ENCODE results near the gene POTEI.
"Not testable (repeated sequence)": the region's sequence is repeated elsewhere in the genome, so short reads cannot be mapped to it uniquely, and the experiment has no call there.

The POTEI gene

GRCh38 chr2:130509228-130509627, at the start of gene POTEI:
Gene POTEI, minus strand, starts transcription at chr2:130509328. Its CDS starts 93 bp downstream, at chr2:130509235.
- not testable (repeated sequence) for H3K4me3 ChIP-seq (ENCODE audit: low read depth, low read length)

- not testable (repeated sequence) for H3K4me3 ChIP-seq (ENCODE audit: low read depth, low read length)
Observed at GRCh38 chr2:130556441-130556840, 47.3 kb upstream of the POTEI start.

GRCh38 chr2:130554178-130554577, 45.0 kb upstream of the POTEI start:
- not testable (repeated sequence) for H3K4me3 ChIP-seq (ENCODE audit: low read depth, low read length)

GRCh38 chr2:130549475-130549874, 40.3 kb upstream of the POTEI start:
- H3K4me3 ChIP-seq (ENCODE audit: low read depth, low read length): not testable (repeated sequence)

GRCh38 chr2:130548418-130548817, 39.3 kb upstream of the POTEI start:
- not testable (repeated sequence) for H3K4me3 ChIP-seq (ENCODE audit: low read depth, low read length)

GRCh38 chr2:130544978-130545377, 35.9 kb upstream of the POTEI start:
- H3K4me3 ChIP-seq (ENCODE audit: low read depth, low read length): not testable (repeated sequence)

- not testable (repeated sequence) for H3K4me3 ChIP-seq (ENCODE audit: low read depth, low read length)
Observed at GRCh38 chr2:130543785-130544528, 34.8 kb upstream of the POTEI start.

- H3K4me3 ChIP-seq (ENCODE audit: low read depth, low read length): not testable (repeated sequence)
Observed at GRCh38 chr2:130542789-130543188, 33.7 kb upstream of the POTEI start.

- not testable (repeated sequence) for H3K4me3 ChIP-seq (ENCODE audit: low read depth, low read length)
Observed at GRCh38 chr2:130538271-130538670, 29.1 kb upstream of the POTEI start.

- not testable (repeated sequence) for H3K4me3 ChIP-seq (ENCODE audit: low read depth, low read length)
Observed at GRCh38 chr2:130536654-130537053, 27.5 kb upstream of the POTEI start.

- not testable (repeated sequence) for H3K4me3 ChIP-seq (ENCODE audit: low read depth, low read length)
Observed at GRCh38 chr2:130531672-130532071, 22.5 kb upstream of the POTEI start.

- not testable (repeated sequence) for H3K4me3 ChIP-seq (ENCODE audit: low read depth, low read length)
Observed at GRCh38 chr2:130531225-130531624, 22.1 kb upstream of the POTEI start.

- not testable (repeated sequence) for H3K4me3 ChIP-seq (ENCODE audit: low read depth, low read length)
Observed at GRCh38 chr2:130530212-130530611, 21.1 kb upstream of the POTEI start.

- H3K4me3 ChIP-seq (ENCODE audit: low read depth, low read length): not testable (repeated sequence)
Observed at GRCh38 chr2:130529545-130529944, 20.4 kb upstream of the POTEI start.

GRCh38 chr2:130527365-130527967, 18.3 kb upstream of the POTEI start:
- H3K4me3 ChIP-seq (ENCODE audit: low read depth, low read length): not testable (repeated sequence)

- not testable (repeated sequence) for H3K4me3 ChIP-seq (ENCODE audit: low read depth, low read length)
Observed at GRCh38 chr2:130522390-130522789, 13.3 kb upstream of the POTEI start.

- H3K4me3 ChIP-seq (ENCODE audit: low read depth, low read length): not testable (repeated sequence)
Observed at GRCh38 chr2:130520992-130521391, 11.9 kb upstream of the POTEI start, which contains the start of gene CFC1B. Gene CFC1B, plus strand, starts transcription at chr2:130521222. Its CDS starts 263 bp downstream, at chr2:130521485.

- H3K4me3 ChIP-seq (ENCODE audit: low read depth, low read length): not testable (repeated sequence)
Observed at GRCh38 chr2:130518516-130519106, 9.5 kb upstream of the POTEI start.

- H3K4me3 ChIP-seq (ENCODE audit: low read depth, low read length): not testable (repeated sequence)
Observed at GRCh38 chr2:130511747-130512451, 2.8 kb upstream of the POTEI start.

- H3K4me3 ChIP-seq (ENCODE audit: low read depth, low read length): not testable (repeated sequence)
Observed at GRCh38 chr2:130510807-130511746, 1.9 kb upstream of the POTEI start.

Measured in WI38 (cell line).